ENCODE results near the gene PRPSAP2.

DNA sequence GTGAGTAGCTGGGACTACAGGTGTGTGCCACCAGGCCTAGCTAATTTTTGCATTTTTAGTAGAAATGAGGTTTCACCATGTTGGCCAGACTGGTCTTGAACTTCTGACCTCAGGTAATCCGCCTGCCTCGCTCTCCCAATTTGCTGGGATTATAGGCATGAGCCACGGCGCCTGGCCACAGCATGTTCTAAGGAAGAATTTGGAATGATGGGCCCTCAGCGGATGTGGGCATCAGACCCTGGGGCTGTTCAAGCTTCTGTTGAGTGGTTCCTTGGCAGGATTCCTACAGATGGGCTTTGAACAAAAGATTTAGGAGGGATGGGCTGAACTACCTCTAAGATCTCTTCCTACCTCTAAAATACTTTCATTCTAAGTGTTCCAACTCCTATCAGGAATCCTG is 4.1 kb downstream of the PRPSAP2 start:
- TF ChIP-seq POLR2AphosphoS5 (IDR thresholded peaks at IDR 0.05; ENCODE audit: low read depth, low read length): no peak
- TF ChIP-seq ASH2L (IDR thresholded peaks at IDR 0.05; ENCODE audit: low read length): no peak
- TF ChIP-seq, protein P1, sequence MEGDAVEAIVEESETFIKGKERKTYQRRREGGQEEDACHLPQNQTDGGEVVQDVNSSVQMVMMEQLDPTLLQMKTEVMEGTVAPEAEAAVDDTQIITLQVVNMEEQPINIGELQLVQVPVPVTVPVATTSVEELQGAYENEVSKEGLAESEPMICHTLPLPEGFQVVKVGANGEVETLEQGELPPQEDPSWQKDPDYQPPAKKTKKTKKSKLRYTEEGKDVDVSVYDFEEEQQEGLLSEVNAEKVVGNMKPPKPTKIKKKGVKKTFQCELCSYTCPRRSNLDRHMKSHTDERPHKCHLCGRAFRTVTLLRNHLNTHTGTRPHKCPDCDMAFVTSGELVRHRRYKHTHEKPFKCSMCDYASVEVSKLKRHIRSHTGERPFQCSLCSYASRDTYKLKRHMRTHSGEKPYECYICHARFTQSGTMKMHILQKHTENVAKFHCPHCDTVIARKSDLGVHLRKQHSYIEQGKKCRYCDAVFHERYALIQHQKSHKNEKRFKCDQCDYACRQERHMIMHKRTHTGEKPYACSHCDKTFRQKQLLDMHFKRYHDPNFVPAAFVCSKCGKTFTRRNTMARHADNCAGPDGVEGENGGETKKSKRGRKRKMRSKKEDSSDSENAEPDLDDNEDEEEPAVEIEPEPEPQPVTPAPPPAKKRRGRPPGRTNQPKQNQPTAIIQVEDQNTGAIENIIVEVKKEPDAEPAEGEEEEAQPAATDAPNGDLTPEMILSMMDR (IDR thresholded peaks at IDR 0.05; ENCODE audit: control extremely low read depth in 1 of 3, insufficient read depth in 1 of 3, low read depth in 1 of 3, low read length in 3 of 3): no peak
- no peak for TF ChIP-seq GABPA (IDR thresholded peaks at IDR 0.05; ENCODE audit: borderline replicate concordance, insufficient read depth, low read length)
- TF ChIP-seq POLR2A (IDR thresholded peaks at IDR 0.05; ENCODE audit: control extremely low read depth in 1 of 2, low read depth in 2 of 2, low read length in 2 of 2): no peak
- TF ChIP-seq TAF1 (IDR thresholded peaks at IDR 0.05; ENCODE audit: low read depth, low read length): no peak
- no peak for TF ChIP-seq EP300 (IDR thresholded peaks at IDR 0.05; ENCODE audit: borderline replicate concordance in 1 of 2, low read depth in 2 of 2, low read length in 2 of 2)
- TF ChIP-seq, protein P2, sequence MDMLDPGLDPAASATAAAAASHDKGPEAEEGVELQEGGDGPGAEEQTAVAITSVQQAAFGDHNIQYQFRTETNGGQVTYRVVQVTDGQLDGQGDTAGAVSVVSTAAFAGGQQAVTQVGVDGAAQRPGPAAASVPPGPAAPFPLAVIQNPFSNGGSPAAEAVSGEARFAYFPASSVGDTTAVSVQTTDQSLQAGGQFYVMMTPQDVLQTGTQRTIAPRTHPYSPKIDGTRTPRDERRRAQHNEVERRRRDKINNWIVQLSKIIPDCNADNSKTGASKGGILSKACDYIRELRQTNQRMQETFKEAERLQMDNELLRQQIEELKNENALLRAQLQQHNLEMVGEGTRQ (IDR thresholded peaks at IDR 0.05; ENCODE audit: low read length): no peak
- TF ChIP-seq PHF8 (conservative IDR thresholded peaks at IDR 0.05; ENCODE audit: low read depth, low read length): no peak
- TF ChIP-seq RFX5 (IDR thresholded peaks at IDR 0.05; ENCODE audit: borderline replicate concordance, low read depth, low read length): no peak
- TF ChIP-seq, protein P3, sequence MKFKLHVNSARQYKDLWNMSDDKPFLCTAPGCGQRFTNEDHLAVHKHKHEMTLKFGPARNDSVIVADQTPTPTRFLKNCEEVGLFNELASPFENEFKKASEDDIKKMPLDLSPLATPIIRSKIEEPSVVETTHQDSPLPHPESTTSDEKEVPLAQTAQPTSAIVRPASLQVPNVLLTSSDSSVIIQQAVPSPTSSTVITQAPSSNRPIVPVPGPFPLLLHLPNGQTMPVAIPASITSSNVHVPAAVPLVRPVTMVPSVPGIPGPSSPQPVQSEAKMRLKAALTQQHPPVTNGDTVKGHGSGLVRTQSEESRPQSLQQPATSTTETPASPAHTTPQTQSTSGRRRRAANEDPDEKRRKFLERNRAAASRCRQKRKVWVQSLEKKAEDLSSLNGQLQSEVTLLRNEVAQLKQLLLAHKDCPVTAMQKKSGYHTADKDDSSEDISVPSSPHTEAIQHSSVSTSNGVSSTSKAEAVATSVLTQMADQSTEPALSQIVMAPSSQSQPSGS (IDR thresholded peaks at IDR 0.05; ENCODE audit: low read length): no peak
- TF ChIP-seq JUN (IDR thresholded peaks at IDR 0.05; ENCODE audit: low read depth, low read length): no peak
- TF ChIP-seq KDM1A (IDR thresholded peaks at IDR 0.05; ENCODE audit: borderline replicate concordance, low read length): no peak

Measured in H1 (cell line).